Measurements from ENCODE around the gene MPP3. TPM values are rescaled to one million over a fixed set of nuclear protein-coding genes. Genes with fewer than 3 reads are reported as not detected.

MPP3 gene
- polyA plus RNA-seq, 1 donor, result 4.9 TPM

GRCh38 chr17:43860927-43861622, 28.1 kb upstream of the MPP3 start:
- no peak overlapping the region for H3K27ac ChIP-seq (ENCODE audit: low read length)
- peaks cover 3% of the 10 kb centered on the region for H3K27me3 ChIP-seq (ENCODE audit: control insufficient read depth, insufficient read depth, low read length)
- H3K9me3 ChIP-seq (ENCODE audit: control insufficient read depth, low read depth, low read length), result no peaks in the 10 kb centered on the region
- no peaks in the 10 kb centered on the region for H3K36me3 ChIP-seq (ENCODE audit: control insufficient read depth, insufficient read depth, low read length)
- no CpG with 5 or more reads among the region's 9 CpGs for WGBS (ENCODE audit: insufficient coverage, low lambda C conversion rate)
- DNase-seq, result no peak
- H3K4me3 ChIP-seq (ENCODE audit: low read length), result no peak overlapping the region
- H3K4me1 ChIP-seq (ENCODE audit: control insufficient read depth, insufficient read depth, low read length), result no peaks in the 10 kb centered on the region

DNA sequence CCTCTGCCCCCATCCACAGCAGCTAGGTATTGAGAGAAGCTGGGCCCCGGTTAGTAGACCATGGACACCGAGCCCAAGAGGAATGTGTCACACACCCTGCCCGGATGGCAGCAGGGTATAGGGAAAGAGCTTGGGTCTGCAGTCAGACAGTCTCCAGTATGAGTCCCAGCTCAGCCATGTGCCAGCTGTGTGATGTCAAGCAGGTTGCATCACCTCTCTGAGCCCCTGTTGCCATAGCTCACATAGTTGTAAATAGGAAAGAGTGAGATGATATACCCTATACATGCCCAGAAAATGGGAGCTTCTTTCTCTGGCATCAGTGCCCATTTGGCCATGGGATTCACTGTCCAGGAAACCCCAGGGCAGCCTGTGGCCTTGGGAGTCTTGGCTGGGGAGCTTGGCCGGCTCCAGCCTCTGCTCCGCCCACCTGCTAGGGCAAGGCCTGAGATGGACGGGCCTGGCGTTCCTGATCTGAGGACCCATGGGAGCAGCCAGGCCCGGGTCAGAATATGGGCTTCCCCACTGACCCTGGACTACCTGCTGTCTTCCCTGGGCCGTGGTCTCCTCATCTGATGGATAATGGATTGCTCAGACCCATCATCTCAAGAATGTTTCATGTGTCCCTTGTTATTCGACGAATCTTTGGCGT, 27.3 kb upstream of the MPP3 start:
- Histone ChIP-seq H3K27me3 (ENCODE audit: control insufficient read depth, insufficient read depth, low read length) (peaks cover 6% of the 10 kb centered on the region), H3K27ac (ENCODE audit: low read length) (no peak overlapping the region), H3K9me3 (ENCODE audit: control insufficient read depth, low read depth, low read length) (no peaks in the 10 kb centered on the region), H3K4me1 (ENCODE audit: control insufficient read depth, insufficient read depth, low read length) (no peaks in the 10 kb centered on the region), H3K4me3 (ENCODE audit: low read length) (no peak overlapping the region), H3K36me3 (ENCODE audit: control insufficient read depth, insufficient read depth, low read length) (no peaks in the 10 kb centered on the region)
- WGBS (ENCODE audit: insufficient coverage, low lambda C conversion rate), result 100% methylated on average over 1 of the region's 12 CpGs
- no peak for DNase-seq

GRCh38 chr17:43857957-43858600, 25.1 kb upstream of the MPP3 start:
- Histone ChIP-seq H3K4me3 (ENCODE audit: low read length) (no peak overlapping the region), H3K36me3 (ENCODE audit: control insufficient read depth, insufficient read depth, low read length) (no peaks in the 10 kb centered on the region), H3K27me3 (ENCODE audit: control insufficient read depth, insufficient read depth, low read length) (peaks cover 10% of the 10 kb centered on the region), H3K9me3 (ENCODE audit: control insufficient read depth, low read depth, low read length) (no peaks in the 10 kb centered on the region), H3K27ac (ENCODE audit: low read length) (no peak overlapping the region), H3K4me1 (ENCODE audit: control insufficient read depth, insufficient read depth, low read length) (no peaks in the 10 kb centered on the region)
- no peak for DNase-seq
- WGBS (ENCODE audit: insufficient coverage, low lambda C conversion rate), result no CpG with 5 or more reads among the region's 12 CpGs

- H3K36me3 ChIP-seq (ENCODE audit: control insufficient read depth, insufficient read depth, low read length), result no peaks in the 10 kb centered on the region
- H3K4me1 ChIP-seq (ENCODE audit: control insufficient read depth, insufficient read depth, low read length), result no peaks in the 10 kb centered on the region
- no CpG with 5 or more reads among the region's 5 CpGs for WGBS (ENCODE audit: insufficient coverage, low lambda C conversion rate)
- H3K9me3 ChIP-seq (ENCODE audit: control insufficient read depth, low read depth, low read length), result no peaks in the 10 kb centered on the region
- H3K27ac ChIP-seq (ENCODE audit: low read length), result no peak overlapping the region
- no peak for DNase-seq
- no peak overlapping the region for H3K4me3 ChIP-seq (ENCODE audit: low read length)
- H3K27me3 ChIP-seq (ENCODE audit: control insufficient read depth, insufficient read depth, low read length), result peaks cover 10% of the 10 kb centered on the region
These were observed 24.2 kb upstream of the MPP3 start for GRCh38 chr17:43857141-43857540.

DNA sequence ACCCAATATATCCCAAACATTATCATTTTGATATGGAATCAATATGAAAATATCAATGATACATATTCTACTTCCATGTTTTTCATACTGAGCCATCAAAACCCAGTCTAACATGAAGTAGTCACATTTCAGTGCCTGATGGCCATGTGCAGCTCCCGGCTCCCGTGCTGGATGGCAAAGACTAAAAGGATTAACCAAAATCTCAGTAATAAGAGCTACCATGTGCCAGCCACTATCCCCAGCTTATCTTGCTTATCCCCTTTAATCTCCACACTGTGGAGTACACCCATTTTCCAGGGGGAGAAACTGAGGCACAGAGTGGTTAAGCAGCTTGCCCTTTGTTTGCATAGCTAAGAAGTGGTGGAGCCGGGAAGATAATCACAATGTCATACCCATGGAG, 23.2 kb upstream of the MPP3 start:
- Histone ChIP-seq H3K27me3 (ENCODE audit: control insufficient read depth, insufficient read depth, low read length) (peaks cover 10% of the 10 kb centered on the region), H3K4me1 (ENCODE audit: control insufficient read depth, insufficient read depth, low read length) (no peaks in the 10 kb centered on the region), H3K36me3 (ENCODE audit: control insufficient read depth, insufficient read depth, low read length) (no peaks in the 10 kb centered on the region), H3K4me3 (ENCODE audit: low read length) (no peak overlapping the region), H3K9me3 (ENCODE audit: control insufficient read depth, low read depth, low read length) (no peaks in the 10 kb centered on the region), H3K27ac (ENCODE audit: low read length) (no peak overlapping the region)
- no CpG with 5 or more reads among the region's 3 CpGs for WGBS (ENCODE audit: insufficient coverage, low lambda C conversion rate)
- no peak for DNase-seq

DNA sequence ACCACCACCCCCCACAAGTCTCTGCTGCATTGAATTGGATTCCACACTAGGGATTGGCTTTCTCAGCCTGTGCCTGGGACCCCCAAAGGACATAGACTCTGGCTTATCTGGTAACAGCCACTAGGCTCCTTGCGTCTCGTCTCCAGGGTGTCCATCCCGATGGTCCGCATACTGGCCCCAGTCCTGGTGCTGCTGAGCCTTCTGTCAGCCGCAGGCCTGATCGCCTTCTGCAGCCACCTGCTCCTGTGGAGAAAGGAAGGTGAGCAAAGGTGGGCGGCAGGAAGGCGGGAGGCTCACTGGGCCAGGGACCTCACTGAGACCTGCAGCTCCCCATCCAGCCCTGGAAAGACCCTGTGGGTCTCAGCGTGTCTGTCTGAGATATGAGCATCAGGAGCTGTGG, 22.1 kb upstream of the MPP3 start:
- no peaks in the 10 kb centered on the region for H3K36me3 ChIP-seq (ENCODE audit: control insufficient read depth, insufficient read depth, low read length)
- no peak for DNase-seq
- no CpG with 5 or more reads among the region's 9 CpGs for WGBS (ENCODE audit: insufficient coverage, low lambda C conversion rate)

GRCh38 chr17:43854498-43854897, 21.6 kb upstream of the MPP3 start:
- DNase-seq, result no peak
- Histone ChIP-seq H3K9me3 (ENCODE audit: control insufficient read depth, low read depth, low read length) (no peaks in the 10 kb centered on the region), H3K27ac (ENCODE audit: low read length) (no peak overlapping the region), H3K4me3 (ENCODE audit: low read length) (no peak overlapping the region), H3K4me1 (ENCODE audit: control insufficient read depth, insufficient read depth, low read length) (no peaks in the 10 kb centered on the region), H3K27me3 (ENCODE audit: control insufficient read depth, insufficient read depth, low read length) (peaks cover 10% of the 10 kb centered on the region), H3K36me3 (ENCODE audit: control insufficient read depth, insufficient read depth, low read length) (no peaks in the 10 kb centered on the region)
- WGBS (ENCODE audit: insufficient coverage, low lambda C conversion rate), result no CpG with 5 or more reads among the region's 8 CpGs

More for the DNA sequence above, 22.1 kb upstream of the MPP3 start:
- Histone ChIP-seq H3K4me1 (ENCODE audit: control insufficient read depth, insufficient read depth, low read length) (no peaks in the 10 kb centered on the region), H3K4me3 (ENCODE audit: low read length) (no peak overlapping the region), H3K27me3 (ENCODE audit: control insufficient read depth, insufficient read depth, low read length) (peaks cover 10% of the 10 kb centered on the region), H3K27ac (ENCODE audit: low read length) (no peak overlapping the region), H3K9me3 (ENCODE audit: control insufficient read depth, low read depth, low read length) (no peaks in the 10 kb centered on the region)

GRCh38 chr17:43853546-43853945, 20.6 kb upstream of the MPP3 start:
- no CpG with 5 or more reads among the region's 7 CpGs for WGBS (ENCODE audit: insufficient coverage, low lambda C conversion rate)
- H3K27me3 ChIP-seq (ENCODE audit: control insufficient read depth, insufficient read depth, low read length), result peaks cover 10% of the 10 kb centered on the region

GRCh38 chr17:43852571-43852970, 19.6 kb upstream of the MPP3 start:
- no peaks in the 10 kb centered on the region for H3K9me3 ChIP-seq (ENCODE audit: control insufficient read depth, low read depth, low read length)
- DNase-seq, result no peak
- no peak overlapping the region for H3K27ac ChIP-seq (ENCODE audit: low read length)
- no peaks in the 10 kb centered on the region for H3K36me3 ChIP-seq (ENCODE audit: control insufficient read depth, insufficient read depth, low read length)
- H3K4me1 ChIP-seq (ENCODE audit: control insufficient read depth, insufficient read depth, low read length), result no peaks in the 10 kb centered on the region
- H3K4me3 ChIP-seq (ENCODE audit: low read length), result no peak overlapping the region
- no CpG with 5 or more reads among the region's 8 CpGs for WGBS (ENCODE audit: insufficient coverage, low lambda C conversion rate)
- H3K27me3 ChIP-seq (ENCODE audit: control insufficient read depth, insufficient read depth, low read length), result peaks cover 18% of the 10 kb centered on the region

More at GRCh38 chr17:43853546-43853945, 20.6 kb upstream of the MPP3 start:
- Histone ChIP-seq H3K27ac (ENCODE audit: low read length) (no peak overlapping the region), H3K9me3 (ENCODE audit: control insufficient read depth, low read depth, low read length) (no peaks in the 10 kb centered on the region), H3K36me3 (ENCODE audit: control insufficient read depth, insufficient read depth, low read length) (no peaks in the 10 kb centered on the region), H3K4me3 (ENCODE audit: low read length) (no peak overlapping the region), H3K4me1 (ENCODE audit: control insufficient read depth, insufficient read depth, low read length) (no peaks in the 10 kb centered on the region)
- DNase-seq, result no peak

DNA sequence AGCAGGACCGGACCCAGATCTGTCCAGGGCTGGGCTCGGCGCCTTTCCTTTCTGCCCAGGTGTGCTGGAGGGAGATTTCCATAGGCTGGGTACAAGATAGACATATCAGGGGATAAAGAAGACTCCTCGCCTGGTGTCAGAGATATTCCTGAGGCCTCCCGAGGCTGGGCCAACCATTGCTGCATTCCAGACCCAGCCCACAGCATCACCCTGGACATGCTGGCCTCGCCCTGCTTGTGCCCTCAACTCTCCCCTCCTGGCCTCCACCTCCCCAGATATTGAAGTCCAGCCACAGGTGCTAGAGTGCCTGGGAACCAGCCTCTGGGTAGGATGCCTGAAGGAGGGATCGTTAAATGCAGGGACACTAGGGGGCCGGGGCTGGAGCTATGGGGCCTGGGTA, 16.2 kb upstream of the MPP3 start:
- peaks cover 4% of the 10 kb centered on the region for H3K4me1 ChIP-seq (ENCODE audit: control insufficient read depth, insufficient read depth, low read length)
- DNase-seq, result no peak
- no CpG with 5 or more reads among the region's 8 CpGs for WGBS (ENCODE audit: insufficient coverage, low lambda C conversion rate)
- no peak overlapping the region for H3K27ac ChIP-seq (ENCODE audit: low read length)
- peaks cover 15% of the 10 kb centered on the region for H3K27me3 ChIP-seq (ENCODE audit: control insufficient read depth, insufficient read depth, low read length)
- H3K4me3 ChIP-seq (ENCODE audit: low read length), result no peak overlapping the region
- H3K36me3 ChIP-seq (ENCODE audit: control insufficient read depth, insufficient read depth, low read length), result no peaks in the 10 kb centered on the region
- no peaks in the 10 kb centered on the region for H3K9me3 ChIP-seq (ENCODE audit: control insufficient read depth, low read depth, low read length)

Measured in large intestine (tissue), 3 donors.